ENCODE results near the gene NAPB.

DNA sequence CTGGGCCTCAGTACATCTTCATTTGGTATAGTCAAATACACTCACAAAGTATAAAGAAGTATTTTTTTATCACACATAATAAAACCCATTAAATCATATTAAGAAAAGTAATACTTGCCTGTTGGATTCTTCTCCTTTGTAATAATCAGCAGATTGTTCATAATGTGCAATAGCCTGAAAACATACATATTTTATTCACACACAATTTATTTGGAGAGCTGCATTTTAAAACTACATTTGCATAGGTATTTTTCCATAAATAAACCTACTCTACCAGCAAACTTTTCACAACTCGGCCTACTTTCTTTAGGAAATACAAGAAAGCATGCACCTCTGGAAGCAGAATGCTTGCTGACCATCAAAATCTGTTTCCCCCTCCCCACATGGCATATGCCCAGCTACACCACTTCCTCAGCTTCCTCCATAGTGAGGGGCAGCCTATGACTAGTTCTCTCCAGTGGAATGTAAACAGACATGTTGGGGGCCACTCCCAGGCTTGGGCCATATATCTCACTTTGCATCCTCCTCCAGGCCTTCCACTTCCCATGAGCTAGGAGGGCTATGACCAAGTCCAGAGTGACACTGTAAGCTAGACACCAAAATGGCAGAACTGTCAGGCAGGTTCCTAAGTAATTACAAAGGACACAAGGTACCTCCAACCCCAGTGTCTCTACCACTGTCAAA is 31.1 kb downstream of the NAPB start:
- TF ChIP-seq, protein P1, sequence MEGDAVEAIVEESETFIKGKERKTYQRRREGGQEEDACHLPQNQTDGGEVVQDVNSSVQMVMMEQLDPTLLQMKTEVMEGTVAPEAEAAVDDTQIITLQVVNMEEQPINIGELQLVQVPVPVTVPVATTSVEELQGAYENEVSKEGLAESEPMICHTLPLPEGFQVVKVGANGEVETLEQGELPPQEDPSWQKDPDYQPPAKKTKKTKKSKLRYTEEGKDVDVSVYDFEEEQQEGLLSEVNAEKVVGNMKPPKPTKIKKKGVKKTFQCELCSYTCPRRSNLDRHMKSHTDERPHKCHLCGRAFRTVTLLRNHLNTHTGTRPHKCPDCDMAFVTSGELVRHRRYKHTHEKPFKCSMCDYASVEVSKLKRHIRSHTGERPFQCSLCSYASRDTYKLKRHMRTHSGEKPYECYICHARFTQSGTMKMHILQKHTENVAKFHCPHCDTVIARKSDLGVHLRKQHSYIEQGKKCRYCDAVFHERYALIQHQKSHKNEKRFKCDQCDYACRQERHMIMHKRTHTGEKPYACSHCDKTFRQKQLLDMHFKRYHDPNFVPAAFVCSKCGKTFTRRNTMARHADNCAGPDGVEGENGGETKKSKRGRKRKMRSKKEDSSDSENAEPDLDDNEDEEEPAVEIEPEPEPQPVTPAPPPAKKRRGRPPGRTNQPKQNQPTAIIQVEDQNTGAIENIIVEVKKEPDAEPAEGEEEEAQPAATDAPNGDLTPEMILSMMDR (IDR thresholded peaks at IDR 0.05): no peak
- no peak for TF ChIP-seq POLR2A (IDR thresholded peaks at IDR 0.05)

Data from right lobe of liver (tissue), 4 donors.